ENCODE measurements around the gene CRADD. TPM values are rescaled to one million over a fixed set of nuclear protein-coding genes. Genes with fewer than 3 reads are reported as not detected.

Gene CRADD
- total RNA-seq, 1 donor from 2014 or later: 19.1 TPM

- TF ChIP-seq CTCF (IDR thresholded peaks at IDR 0.05; ENCODE audit: insufficient read depth, low read length, poor library complexity, severe bottlenecking): no peak
- Histone ChIP-seq H3K4me3 (ENCODE audit: low read depth, low read length) (no peak overlapping the region), H3K36me3 (ENCODE audit: control insufficient read depth, insufficient read depth, low read length) (no peaks in the 10 kb centered on the region), H3K27me3 (ENCODE audit: control insufficient read depth, insufficient read depth, low read length) (no peaks in the 10 kb centered on the region)
- DNase-seq (ENCODE audit: low read depth): no peak
Measured at GRCh38 chr12:93679308-93679925, 2.2 kb downstream of the CRADD start.

GRCh38 chr12:93680006-93680405 is 2.8 kb downstream of the CRADD start:
- no peak overlapping the region for H3K4me3 ChIP-seq (ENCODE audit: low read depth, low read length)
- TF ChIP-seq CTCF (IDR thresholded peaks at IDR 0.05; ENCODE audit: insufficient read depth, low read length, poor library complexity, severe bottlenecking): no peak
- no peaks in the 10 kb centered on the region for H3K36me3 ChIP-seq (ENCODE audit: control insufficient read depth, insufficient read depth, low read length)
- DNase-seq (ENCODE audit: low read depth): no peak
- no peaks in the 10 kb centered on the region for H3K27me3 ChIP-seq (ENCODE audit: control insufficient read depth, insufficient read depth, low read length)

GRCh38 chr12:93682846-93683261 is 5.7 kb downstream of the CRADD start:
- H3K27me3 ChIP-seq (ENCODE audit: control insufficient read depth, insufficient read depth, low read length): no peaks in the 10 kb centered on the region
- no peak overlapping the region for H3K4me3 ChIP-seq (ENCODE audit: low read depth, low read length)
- TF ChIP-seq CTCF (IDR thresholded peaks at IDR 0.05; ENCODE audit: insufficient read depth, low read length, poor library complexity, severe bottlenecking): no peak
- DNase-seq (ENCODE audit: low read depth): no peak
- H3K36me3 ChIP-seq (ENCODE audit: control insufficient read depth, insufficient read depth, low read length): no peaks in the 10 kb centered on the region

- H3K27me3 ChIP-seq (ENCODE audit: control insufficient read depth, insufficient read depth, low read length): no peaks in the 10 kb centered on the region
- TF ChIP-seq CTCF (IDR thresholded peaks at IDR 0.05; ENCODE audit: insufficient read depth, low read length, poor library complexity, severe bottlenecking): no peak
- H3K4me3 ChIP-seq (ENCODE audit: low read depth, low read length): no peak overlapping the region
- DNase-seq (ENCODE audit: low read depth): no peak
- no peaks in the 10 kb centered on the region for H3K36me3 ChIP-seq (ENCODE audit: control insufficient read depth, insufficient read depth, low read length)
Measured at GRCh38 chr12:93683410-93683809, 6.2 kb downstream of the CRADD start.

GRCh38 chr12:93684716-93685115 is 7.5 kb downstream of the CRADD start:
- Histone ChIP-seq H3K36me3 (ENCODE audit: control insufficient read depth, insufficient read depth, low read length) (no peaks in the 10 kb centered on the region), H3K27me3 (ENCODE audit: control insufficient read depth, insufficient read depth, low read length) (no peaks in the 10 kb centered on the region), H3K4me3 (ENCODE audit: low read depth, low read length) (no peak overlapping the region)
- TF ChIP-seq CTCF (IDR thresholded peaks at IDR 0.05; ENCODE audit: insufficient read depth, low read length, poor library complexity, severe bottlenecking): no peak
- DNase-seq (ENCODE audit: low read depth): no peak

Data from kidney epithelial cell (primary cell).